ENCODE results near the gene KSR1.

Gene KSR1

GRCh38 chr17:27591986-27592385 is 135.7 kb downstream of the KSR1 start:
- TF ChIP-seq, protein P1, sequence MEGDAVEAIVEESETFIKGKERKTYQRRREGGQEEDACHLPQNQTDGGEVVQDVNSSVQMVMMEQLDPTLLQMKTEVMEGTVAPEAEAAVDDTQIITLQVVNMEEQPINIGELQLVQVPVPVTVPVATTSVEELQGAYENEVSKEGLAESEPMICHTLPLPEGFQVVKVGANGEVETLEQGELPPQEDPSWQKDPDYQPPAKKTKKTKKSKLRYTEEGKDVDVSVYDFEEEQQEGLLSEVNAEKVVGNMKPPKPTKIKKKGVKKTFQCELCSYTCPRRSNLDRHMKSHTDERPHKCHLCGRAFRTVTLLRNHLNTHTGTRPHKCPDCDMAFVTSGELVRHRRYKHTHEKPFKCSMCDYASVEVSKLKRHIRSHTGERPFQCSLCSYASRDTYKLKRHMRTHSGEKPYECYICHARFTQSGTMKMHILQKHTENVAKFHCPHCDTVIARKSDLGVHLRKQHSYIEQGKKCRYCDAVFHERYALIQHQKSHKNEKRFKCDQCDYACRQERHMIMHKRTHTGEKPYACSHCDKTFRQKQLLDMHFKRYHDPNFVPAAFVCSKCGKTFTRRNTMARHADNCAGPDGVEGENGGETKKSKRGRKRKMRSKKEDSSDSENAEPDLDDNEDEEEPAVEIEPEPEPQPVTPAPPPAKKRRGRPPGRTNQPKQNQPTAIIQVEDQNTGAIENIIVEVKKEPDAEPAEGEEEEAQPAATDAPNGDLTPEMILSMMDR (IDR thresholded peaks at IDR 0.05) = no peak
- TF ChIP-seq ZFX (IDR thresholded peaks at IDR 0.05; ENCODE audit: borderline replicate concordance) = no peak
- H3K27ac ChIP-seq = no peak overlapping the region

DNA sequence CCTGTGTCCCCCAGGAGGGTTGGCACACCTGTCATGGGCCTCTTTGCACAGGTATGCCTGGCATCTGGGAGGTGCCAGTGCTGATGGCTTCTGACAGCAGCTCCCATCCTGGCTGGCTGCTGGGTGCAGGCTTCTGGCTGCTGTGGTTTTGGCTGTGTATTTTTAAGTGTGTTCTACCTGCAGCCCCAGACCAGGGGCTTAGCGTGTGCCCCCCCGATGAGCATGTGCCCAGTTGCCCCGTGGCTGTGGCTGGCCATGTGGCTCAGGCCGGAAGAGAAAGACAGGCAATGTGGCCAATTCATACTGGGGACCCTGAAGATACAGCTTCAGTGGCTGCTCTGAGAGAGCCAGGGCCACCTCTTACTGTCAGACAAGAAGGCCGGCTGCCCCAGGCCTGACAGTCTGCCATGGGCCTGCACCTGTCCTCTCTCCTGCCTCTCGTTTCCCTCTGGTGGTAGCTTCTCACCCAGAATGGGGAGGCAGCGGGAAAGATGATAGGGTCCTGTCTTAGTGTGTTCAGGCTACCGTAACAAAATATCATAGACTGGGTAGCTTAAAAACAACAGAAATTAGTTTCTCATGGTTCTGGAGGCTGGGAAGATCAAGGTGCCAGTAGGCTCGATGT is 137.1 kb downstream of the KSR1 start:
- TF ChIP-seq, protein P1 (IDR thresholded peaks at IDR 0.05) = no peak
- TF ChIP-seq ZFX (IDR thresholded peaks at IDR 0.05; ENCODE audit: borderline replicate concordance) = no peak
- no peak overlapping the region for H3K27ac ChIP-seq

DNA sequence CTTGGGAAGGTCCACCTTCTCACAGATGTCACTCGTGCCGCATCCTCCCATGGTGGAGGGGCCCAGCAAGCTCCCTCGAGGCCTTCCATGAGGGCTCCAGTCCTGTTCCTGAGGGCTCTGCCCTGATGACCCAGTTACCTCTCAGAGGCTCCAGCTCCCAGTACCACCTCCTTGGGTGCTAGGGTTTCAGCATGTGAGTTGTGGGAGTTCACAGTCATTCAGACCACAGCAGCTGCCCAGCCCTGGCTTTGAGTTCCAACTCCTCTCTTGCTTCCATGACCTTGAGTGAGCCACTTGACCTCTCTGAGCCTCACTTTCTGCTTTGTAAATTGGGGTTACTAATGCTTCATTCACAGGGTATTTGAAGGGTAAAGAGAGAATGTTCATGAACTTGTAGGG is 137.6 kb downstream of the KSR1 start:
- TF ChIP-seq, protein P1 (IDR thresholded peaks at IDR 0.05) = no peak
- TF ChIP-seq ZFX (IDR thresholded peaks at IDR 0.05; ENCODE audit: borderline replicate concordance) = no peak
- H3K27ac ChIP-seq = no peak overlapping the region

GRCh38 chr17:27595208-27595607 is 139.0 kb downstream of the KSR1 start:
- no peak for TF ChIP-seq ZFX (IDR thresholded peaks at IDR 0.05; ENCODE audit: borderline replicate concordance)
- TF ChIP-seq, protein P1 (IDR thresholded peaks at IDR 0.05) = no peak
- H3K27ac ChIP-seq = no peak overlapping the region

DNA sequence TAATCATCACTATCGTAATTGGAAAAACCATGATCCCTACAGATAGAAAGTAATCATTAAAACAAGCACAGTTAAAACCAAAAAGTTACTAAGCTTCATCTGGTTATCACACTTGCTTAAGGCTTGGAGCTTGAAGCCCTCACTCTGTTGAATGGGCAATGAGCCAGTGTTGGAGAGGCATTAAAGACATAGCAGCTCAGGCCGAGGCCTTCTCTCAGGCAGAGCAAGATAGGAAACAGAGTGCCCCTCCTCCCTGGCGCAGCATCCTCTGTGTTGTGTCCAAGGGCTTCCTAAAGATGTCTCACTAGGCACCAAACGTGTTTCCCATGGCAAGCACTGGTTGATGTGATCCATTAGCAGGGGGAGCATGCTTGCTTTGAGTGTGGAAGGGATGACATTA is 139.8 kb downstream of the KSR1 start:
- TF ChIP-seq, protein P1 (IDR thresholded peaks at IDR 0.05) = no peak
- TF ChIP-seq ZFX (IDR thresholded peaks at IDR 0.05; ENCODE audit: borderline replicate concordance) = no peak

GRCh38 chr17:27596566-27597187 is 140.4 kb downstream of the KSR1 start:
- TF ChIP-seq, protein P1 (IDR thresholded peaks at IDR 0.05) = no peak
- TF ChIP-seq ZFX (IDR thresholded peaks at IDR 0.05; ENCODE audit: borderline replicate concordance) = no peak
- no peak overlapping the region for H3K27ac ChIP-seq

More for the DNA sequence above, 139.8 kb downstream of the KSR1 start:
- no peak overlapping the region for H3K27ac ChIP-seq

DNA sequence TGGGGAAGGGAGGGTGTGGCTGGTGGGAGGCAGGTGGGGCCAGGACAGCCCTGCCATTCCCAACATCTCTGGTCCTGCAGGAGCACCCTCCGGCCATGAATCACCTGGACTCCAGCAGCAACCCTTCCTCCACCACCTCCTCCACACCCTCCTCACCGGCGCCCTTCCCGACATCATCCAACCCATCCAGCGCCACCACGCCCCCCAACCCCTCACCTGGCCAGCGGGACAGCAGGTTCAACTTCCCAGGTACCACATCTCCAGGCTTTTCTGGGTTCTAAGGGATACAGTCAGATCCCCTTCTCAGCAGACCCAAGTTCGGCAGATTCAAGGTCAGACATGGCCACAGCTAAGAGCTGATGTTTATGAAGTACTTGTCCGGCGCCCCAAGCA is 140.9 kb downstream of the KSR1 start:
- no peak for TF ChIP-seq ZFX (IDR thresholded peaks at IDR 0.05; ENCODE audit: borderline replicate concordance)
- TF ChIP-seq, protein P1 (IDR thresholded peaks at IDR 0.05) = no peak
- H3K27ac ChIP-seq = no peak overlapping the region

Measured in 22Rv1 (cell line).